Endothelial cell of umbilical vein (primary cell): ENCODE data around the gene DIO3. TPM values are rescaled to one million over a fixed set of nuclear protein-coding genes. Genes with fewer than 3 reads are reported as not detected.

ENCODE experiments used
- BruUV-seq: library from RNA; stranded (reverse); fragments of 400-500 nt; replicated peaks from 2 replicates; lab custom pipeline; 2021; lab: Mats Ljungman, UMichigan
- CTCF ChIA-PET: fragments of 300-600, 350-600 bp; sonication (Branson Sonifier 250); formaldehyde crosslinking; loops from one replicate; lab custom pipeline; 2021; ENCODE audit warnings: antibody characterized with exemption, inconsistent platforms; lab: Charles Lee
- POLR2A ChIA-PET: fragments of 300-600, 350-600 bp; sonication (Branson Sonifier 250); formaldehyde crosslinking; loops from one replicate; lab custom pipeline; 2021; ENCODE audit warnings: antibody characterized with exemption, inconsistent platforms; lab: Charles Lee
- DNase-seq: peaks from one replicate; pipeline ENCODE4 v3.0.0-alpha.2; 2011; ENCODE audit warnings: low read depth, low spot score
- FAIRE-seq: peaks from 2 replicates; lab custom pipeline; 2011; peaks lifted over from hg19 to GRCh38; lab: Jason Lieb, UNC
- H2AFZ ChIP-seq: 2 replicates; pipeline ENCODE4 v1.6.0; 2012; ENCODE audit warnings: low read depth, low read length, control low read depth, inconsistent platforms
- H3K27ac ChIP-seq: 2 replicates; pipeline ENCODE4 v1.5.1; 2011; ENCODE audit warnings: low read depth, mild to moderate bottlenecking, control low read depth, low read length, moderate library complexity; ENCODE audit not compliant: insufficient read depth
- H3K27me3 ChIP-seq, 2 experiments: 2 replicates each; pipeline versions ENCODE4 v1.6.0 to v1.6.1; 2011; ENCODE audit warnings: low read length in 2 of 2, mixed read lengths in 1 of 2; ENCODE audit not compliant: control insufficient read depth in 2 of 2, insufficient read depth in 2 of 2
- H3K36me3 ChIP-seq, 2 experiments: 2 replicates in 1 of 2; 3 replicates in 1 of 2; pipeline ENCODE4 v1.5.1; 2011; ENCODE audit warnings: low read length in 2 of 2, mild to moderate bottlenecking in 1 of 2, moderate library complexity in 1 of 2; ENCODE audit not compliant: control insufficient read depth in 2 of 2, insufficient read depth in 2 of 2; ENCODE audit errors: extremely low read depth in 1 of 2
- H3K4me1 ChIP-seq: 3 replicates; pipeline ENCODE4 v1.5.1; 2011; ENCODE audit warnings: mild to moderate bottlenecking, low read length; ENCODE audit not compliant: control insufficient read depth, insufficient read depth; ENCODE audit errors: extremely low read depth
- H3K4me2 ChIP-seq: 2 replicates; pipeline ENCODE4 v1.6.1; 2011; ENCODE audit warnings: low read length, control low read depth, mixed read lengths; ENCODE audit not compliant: insufficient read depth
- H3K4me3 ChIP-seq, 3 experiments: fragments of 200-600 bp in 1 of 3; sonication (generic), shearing (Covaris generic) in 1 of 3; replicated peaks in 1 of 3; 2 replicates each; pipeline ENCODE4 v1.5.1; 2011 to 2016; ENCODE audit warnings: control low read depth in 3 of 3, low read length in 3 of 3, mild to moderate bottlenecking in 2 of 3, inconsistent platforms in 1 of 3, low read depth in 1 of 3, moderate library complexity in 1 of 3; ENCODE audit not compliant: insufficient read depth in 1 of 3
- H3K79me2 ChIP-seq: 2 replicates; pipeline ENCODE4 v1.6.0; 2012; ENCODE audit warnings: low read length, inconsistent platforms; ENCODE audit not compliant: control insufficient read depth, insufficient read depth
- H3K9ac ChIP-seq: replicated peaks from 2 replicates; pipeline ENCODE3; 2011; ENCODE audit warnings: low read length, control low read depth; ENCODE audit not compliant: insufficient read depth; ENCODE audit errors: extremely low read depth
- H3K9me1 ChIP-seq: replicated peaks from 3 replicates; pipeline ENCODE4 v1.6.0; 2011; ENCODE audit warnings: mild to moderate bottlenecking, low read length; ENCODE audit not compliant: control insufficient read depth, insufficient read depth; ENCODE audit errors: extremely low read depth
- H3K9me3 ChIP-seq: replicated peaks from 2 replicates; pipeline ENCODE4 v1.5.1; 2012; ENCODE audit warnings: low read length, inconsistent platforms; ENCODE audit not compliant: control insufficient read depth, insufficient read depth
- H4K20me1 ChIP-seq: replicated peaks from 2 replicates; pipeline ENCODE3; 2011; ENCODE audit warnings: mild to moderate bottlenecking, low read length; ENCODE audit not compliant: control insufficient read depth, insufficient read depth; ENCODE audit errors: extremely low read depth
- EZH2 ChIP-seq: IDR thresholded peaks from 2 replicates; pipeline ENCODE4 v1.6.1; 2012; ENCODE audit warnings: borderline replicate concordance, low read depth, mild to moderate bottlenecking, moderate library complexity, low read length, inconsistent platforms; ENCODE audit not compliant: severe bottlenecking
- FOS ChIP-seq: IDR thresholded peaks from 2 replicates; pipeline ENCODE4 v1.6.1; 2011; ENCODE audit warnings: mild to moderate bottlenecking, low read length, moderate library complexity, borderline replicate concordance; ENCODE audit not compliant: insufficient read depth
- GATA2 ChIP-seq: IDR thresholded peaks from 2 replicates; pipeline ENCODE4 v1.7.0; 2011; ENCODE audit warnings: low read depth, mild to moderate bottlenecking, moderate library complexity, mixed read lengths, low read length; ENCODE audit not compliant: insufficient read length, insufficient read depth
- JUN ChIP-seq: IDR thresholded peaks from 2 replicates; pipeline ENCODE4 v1.6.1; 2011; ENCODE audit warnings: borderline replicate concordance, low read depth; ENCODE audit not compliant: insufficient read length, insufficient read depth
- MYC ChIP-seq: IDR thresholded peaks from one replicate; pipeline ENCODE4 v1.6.1; 2011; ENCODE audit warnings: mild to moderate bottlenecking, low read depth, low read length
- POLR2A ChIP-seq: IDR thresholded peaks from 2 replicates; pipeline ENCODE4 v1.6.1; 2012; ENCODE audit warnings: low read depth, mild to moderate bottlenecking, control low read depth, low read length
- POLR2AphosphoS5 ChIP-seq: IDR thresholded peaks from 2 replicates; pipeline ENCODE4 v1.6.1; 2012; ENCODE audit warnings: low read depth, mild to moderate bottlenecking, control low read depth, low read length, moderate library complexity; ENCODE audit not compliant: insufficient read depth
- dilution Hi-C: fragments of 300-500 bp; cut with MboI; formaldehyde crosslinking; loops from one replicate; pipeline ENCODE4 v1.15.0; 2019; ENCODE audit warnings: low sequenced_read_pairs; ENCODE audit not compliant: extremely low pct_ligation_motif_present
- intact Hi-C: fragments of 100-400 bp; cut with micrococcal nuclease; formaldehyde crosslinking; loops from one replicate; pipeline ENCODE4 v1.10.0; 2022
- polyA plus RNA-seq, 4 experiments: library from polyadenylated mRNA; depleted of rRNA in 3 of 4; stranded (reverse) in 3 of 4; unstranded in 1 of 4; fragments of >200 nt; gene quantifications; 2 replicates each; pipeline versions ENCODE4 v1.2.1 to v1.2.3, GENCODE V29; 2011 to 2012; ENCODE audit warnings: missing spikeins in 1 of 4
- total RNA-seq: library from RNA; stranded (reverse); gene quantifications from 2 replicates; pipeline ENCODE4 v1.2.3, GENCODE V29; 2021
- TF ChIP-seq, protein P1 (sequence below), 2 donors: IDR thresholded peaks; 1 replicate in 1 of 2; 2 replicates in 1 of 2; pipeline ENCODE4 v1.5.1; 2011; ENCODE audit warnings: low read length in 2 of 2, mild to moderate bottlenecking in 2 of 2, moderate library complexity in 2 of 2, control low read depth in 1 of 2, inconsistent platforms in 1 of 2, low read depth in 1 of 2; ENCODE audit not compliant: insufficient read depth in 1 of 2; ENCODE audit errors: extremely low read depth in 1 of 2
- TF ChIP-seq, protein P2 (sequence below): IDR thresholded peaks from 2 replicates; pipeline ENCODE4 v1.6.1; 2011; ENCODE audit not compliant: insufficient read depth, insufficient read length

The DIO3 gene
- total and polyA plus RNA-seq, 2 donors (not counting 3 experiments of a cell fraction or from before 2014, with no cell fraction given): not detected

DNA sequence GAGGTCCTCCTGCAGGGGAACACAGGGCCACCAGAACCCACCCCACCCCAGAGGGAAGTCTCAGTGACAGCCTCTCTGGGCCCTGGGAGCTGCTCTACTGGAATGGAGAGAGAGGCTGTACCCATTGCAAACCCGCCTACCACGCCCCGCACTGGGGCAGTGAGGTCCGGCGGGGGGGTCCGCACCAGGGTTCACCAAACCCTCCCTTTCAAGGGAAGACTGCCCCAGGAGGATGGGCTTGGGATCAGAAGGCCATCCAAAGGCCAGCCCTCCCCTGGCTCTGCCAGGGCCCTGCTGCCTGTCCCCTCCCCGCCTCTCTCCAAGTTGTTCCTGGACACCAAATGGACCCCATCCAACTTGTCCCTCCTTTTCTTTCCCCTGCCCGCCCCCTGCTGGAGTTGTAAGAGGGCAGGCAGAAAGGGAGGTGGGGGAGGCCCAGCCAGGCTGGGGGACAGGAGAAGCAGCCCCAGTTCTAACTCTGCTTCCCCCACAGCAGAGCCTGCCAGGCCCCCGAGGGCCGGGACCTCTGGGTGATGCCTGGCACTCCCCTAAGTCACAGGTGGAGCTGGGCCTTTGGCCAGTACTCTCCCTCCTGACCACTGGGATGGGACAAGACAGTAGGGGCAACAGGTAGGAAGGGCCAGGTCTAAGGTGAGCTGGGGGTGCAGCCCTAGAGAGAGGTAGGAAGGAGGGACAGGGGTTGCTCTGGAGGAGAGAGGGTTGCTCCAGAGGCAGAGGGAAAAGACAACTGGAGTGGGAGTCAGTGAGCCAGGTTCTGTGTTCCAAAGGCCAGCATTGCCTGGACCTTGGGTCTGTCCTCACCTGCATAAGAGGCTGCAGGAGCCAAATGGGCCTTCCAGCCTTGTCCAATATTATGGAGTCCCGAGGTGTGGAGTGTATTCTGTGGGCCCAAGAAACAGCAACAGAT lies 3.2 kb upstream of the DIO3 start:
- no peaks in the 10 kb centered on the region for H4K20me1 ChIP-seq
- dilution Hi-C loops (no loop called here), intact Hi-C loops (no loop called here)
- no peaks in the 10 kb centered on the region for H3K36me3 ChIP-seq
- H3K27ac ChIP-seq: no peak overlapping the region
- no peaks in the 10 kb centered on the region for H3K4me1 ChIP-seq
- H3K9ac ChIP-seq: no peak overlapping the region
- H2AFZ ChIP-seq: no peak overlapping the region
- no peak for TF ChIP-seq EZH2
- TF ChIP-seq POLR2AphosphoS5: no peak
- TF ChIP-seq, protein P1, sequence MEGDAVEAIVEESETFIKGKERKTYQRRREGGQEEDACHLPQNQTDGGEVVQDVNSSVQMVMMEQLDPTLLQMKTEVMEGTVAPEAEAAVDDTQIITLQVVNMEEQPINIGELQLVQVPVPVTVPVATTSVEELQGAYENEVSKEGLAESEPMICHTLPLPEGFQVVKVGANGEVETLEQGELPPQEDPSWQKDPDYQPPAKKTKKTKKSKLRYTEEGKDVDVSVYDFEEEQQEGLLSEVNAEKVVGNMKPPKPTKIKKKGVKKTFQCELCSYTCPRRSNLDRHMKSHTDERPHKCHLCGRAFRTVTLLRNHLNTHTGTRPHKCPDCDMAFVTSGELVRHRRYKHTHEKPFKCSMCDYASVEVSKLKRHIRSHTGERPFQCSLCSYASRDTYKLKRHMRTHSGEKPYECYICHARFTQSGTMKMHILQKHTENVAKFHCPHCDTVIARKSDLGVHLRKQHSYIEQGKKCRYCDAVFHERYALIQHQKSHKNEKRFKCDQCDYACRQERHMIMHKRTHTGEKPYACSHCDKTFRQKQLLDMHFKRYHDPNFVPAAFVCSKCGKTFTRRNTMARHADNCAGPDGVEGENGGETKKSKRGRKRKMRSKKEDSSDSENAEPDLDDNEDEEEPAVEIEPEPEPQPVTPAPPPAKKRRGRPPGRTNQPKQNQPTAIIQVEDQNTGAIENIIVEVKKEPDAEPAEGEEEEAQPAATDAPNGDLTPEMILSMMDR (IDR thresholded peaks at IDR 0.05; ENCODE audit: extremely low read depth in 1 of 2, insufficient read depth in 1 of 2, low read depth in 1 of 2, low read length in 2 of 2): no peak
- TF ChIP-seq FOS: no peak
- no peak for TF ChIP-seq POLR2A
- no peak for TF ChIP-seq JUN
- no peak for TF ChIP-seq GATA2
- no peak for TF ChIP-seq MYC
- TF ChIP-seq, protein P2, sequence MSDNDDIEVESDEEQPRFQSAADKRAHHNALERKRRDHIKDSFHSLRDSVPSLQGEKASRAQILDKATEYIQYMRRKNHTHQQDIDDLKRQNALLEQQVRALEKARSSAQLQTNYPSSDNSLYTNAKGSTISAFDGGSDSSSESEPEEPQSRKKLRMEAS: no peak
- H3K4me3 ChIP-seq: no peak overlapping the region
- no TSS peak for BruUV-seq
- POLR2A ChIA-PET: no interaction called here
- no peaks in the 10 kb centered on the region for H3K9me1 ChIP-seq
- H3K27me3 ChIP-seq: peaks cover 34 to 37% of the 10 kb centered on the region in 2 experiments
- no peak overlapping the region for H3K4me2 ChIP-seq
- H3K9me3 ChIP-seq: peaks cover 4% of the 10 kb centered on the region
- no peak for FAIRE-seq
- no peak for DNase-seq
- CTCF ChIA-PET: no interaction called here
- no peaks in the 10 kb centered on the region for H3K79me2 ChIP-seq
